Caco-2 (cell line): ENCODE measurements around the gene ASTN1. TPM values are rescaled to one million over a fixed set of nuclear protein-coding genes. Genes with fewer than 3 reads are reported as not detected.

ENCODE experiments used
- BruUV-seq: library from RNA; stranded (reverse); fragments of 400-500 nt; replicated peaks from 2 replicates; lab custom pipeline; 2021; lab: Mats Ljungman, UMichigan
- CTCF ChIA-PET: fragments of 300-600 bp; sonication (Branson Sonifier 250); formaldehyde crosslinking; loops from one replicate; lab custom pipeline; 2022; ENCODE audit warnings: antibody characterized with exemption; lab: Charles Lee
- POLR2A ChIA-PET: fragments of 300-600 bp; sonication (Branson Sonifier 250); formaldehyde crosslinking; loops from one replicate; lab custom pipeline; 2022; ENCODE audit warnings: antibody characterized with exemption; lab: Charles Lee
- DNase-seq, 2 experiments: peaks; one replicate each; pipeline versions ENCODE4 v3.0.0 to v3.0.0-alpha.2; 2020 to 2022
- H3K27me3 ChIP-seq: replicated peaks from 2 replicates; pipeline ENCODE4 v1.6.0; 2011; ENCODE audit warnings: low read length; ENCODE audit not compliant: control insufficient read depth, insufficient read depth
- H3K36me3 ChIP-seq: 2 replicates; pipeline ENCODE4 v1.5.1; 2011; ENCODE audit warnings: low read length; ENCODE audit not compliant: control insufficient read depth, insufficient read depth
- H3K4me1 ChIP-seq: fragments of 250-450 bp; sonication (Bioruptor Pico); 2 replicates; pipeline ENCODE4 v1.5.1; 2020; ENCODE audit warnings: mild to moderate bottlenecking
- H3K4me3 ChIP-seq: 2 replicates; pipeline ENCODE4 v1.5.1; 2011; ENCODE audit warnings: low read depth, mild to moderate bottlenecking, control low read depth, low read length
- H3K9me3 ChIP-seq: fragments of 250-450 bp; sonication (Bioruptor Pico); 2 replicates; pipeline ENCODE4 v1.5.1; 2020; ENCODE audit warnings: mild to moderate bottlenecking, moderate library complexity
- H3K27ac Mint-ChIP-seq: one replicate; pipeline ENCODE4 v1.8.0; 2022; ENCODE audit warnings: mixed read lengths; ENCODE audit not compliant: unreplicated experiment
- H3K27me3 Mint-ChIP-seq: one replicate; pipeline ENCODE4 v1.8.0; 2022; ENCODE audit warnings: mixed read lengths; ENCODE audit not compliant: insufficient read depth, unreplicated experiment
- H3K36me3 Mint-ChIP-seq: one replicate; pipeline ENCODE4 v1.8.0; 2022; ENCODE audit warnings: mild to moderate bottlenecking, mixed read lengths; ENCODE audit not compliant: insufficient read depth, unreplicated experiment
- H3K4me1 Mint-ChIP-seq: one replicate; pipeline ENCODE4 v1.8.0; 2022; ENCODE audit warnings: low read depth, mixed read lengths; ENCODE audit not compliant: unreplicated experiment
- H3K4me3 Mint-ChIP-seq: one replicate; pipeline ENCODE4 v1.8.0; 2022; ENCODE audit warnings: mild to moderate bottlenecking, moderate library complexity, mixed read lengths; ENCODE audit not compliant: unreplicated experiment
- H3K9me3 Mint-ChIP-seq: one replicate; pipeline ENCODE4 v1.8.0; 2022; ENCODE audit warnings: mixed read lengths; ENCODE audit not compliant: unreplicated experiment
- CTCF ChIP-seq, 2 experiments: fragments of 200-600 bp in 1 of 2; IDR thresholded peaks; 1 replicate in 1 of 2; 2 replicates in 1 of 2; pipeline versions ENCODE4 v1.5.1 to v1.8.0; 2011 to 2022; ENCODE audit warnings: antibody characterized with exemption in 1 of 2, control low read depth in 1 of 2, inconsistent platforms in 1 of 2, low read depth in 1 of 2, low read length in 1 of 2, mild to moderate bottlenecking in 1 of 2, moderate library complexity in 1 of 2; ENCODE audit not compliant: insufficient read depth in 1 of 2, severe bottlenecking in 1 of 2, unreplicated experiment in 1 of 2
- intact Hi-C: fragments of 100-400 bp; cut with micrococcal nuclease; formaldehyde crosslinking; loops from one replicate; pipeline ENCODE4 v1.10.0; 2022; ENCODE audit not compliant: unreplicated experiment
- total RNA-seq: library from RNA; stranded (reverse); gene quantifications from 2 replicates; pipeline ENCODE4 v1.2.3, GENCODE V29; 2022

The ASTN1 gene
- total RNA-seq, 1 experiment from 2014 or later: not detected

GRCh38 chr1:177173976-177174375, 9.5 kb upstream of the ASTN1 start:
- H3K36me3 ChIP-seq: no peaks in the 10 kb centered on the region
- no TSS peak for BruUV-seq
- Mint-ChIP-seq H3K4me3 (no peak overlapping the region), H3K27ac (no peak overlapping the region), H3K36me3 (no peaks in the 10 kb centered on the region), H3K9me3 (no peaks in the 10 kb centered on the region), H3K4me1 (no peaks in the 10 kb centered on the region), H3K27me3 (peaks cover 11% of the 10 kb centered on the region)
- ChIA-PET POLR2A (no interaction called here), CTCF (no interaction called here)
- TF ChIP-seq CTCF (IDR thresholded peaks at IDR 0.05; ENCODE audit: insufficient read depth in 1 of 2, low read depth in 1 of 2, low read length in 1 of 2, severe bottlenecking in 1 of 2, unreplicated experiment in 1 of 2): no peak
- no peak for DNase-seq
- H3K4me1 ChIP-seq: no peaks in the 10 kb centered on the region
- H3K27me3 ChIP-seq: no peaks in the 10 kb centered on the region
- intact Hi-C loops: no loop called here
- no peaks in the 10 kb centered on the region for H3K9me3 ChIP-seq
- H3K4me3 ChIP-seq: no peak overlapping the region

- Mint-ChIP-seq H3K27ac (no peak overlapping the region), H3K27me3 (peaks cover 7% of the 10 kb centered on the region), H3K4me3 (no peak overlapping the region), H3K4me1 (no peaks in the 10 kb centered on the region), H3K9me3 (no peaks in the 10 kb centered on the region), H3K36me3 (no peaks in the 10 kb centered on the region)
- Histone ChIP-seq H3K4me3 (no peak overlapping the region), H3K27me3 (no peaks in the 10 kb centered on the region), H3K4me1 (no peaks in the 10 kb centered on the region), H3K9me3 (no peaks in the 10 kb centered on the region), H3K36me3 (no peaks in the 10 kb centered on the region)
- no TSS peak for BruUV-seq
- intact Hi-C loops: no loop called here
- CTCF ChIA-PET: no interaction called here
- no peak for TF ChIP-seq CTCF (IDR thresholded peaks at IDR 0.05; ENCODE audit: insufficient read depth in 1 of 2, low read depth in 1 of 2, low read length in 1 of 2, severe bottlenecking in 1 of 2, unreplicated experiment in 1 of 2)
- POLR2A ChIA-PET: no interaction called here
- DNase-seq: no peak
These were observed 8.4 kb upstream of the ASTN1 start for GRCh38 chr1:177172866-177173265.

GRCh38 chr1:177172272-177172671, 7.8 kb upstream of the ASTN1 start:
- BruUV-seq: no TSS peak
- Mint-ChIP-seq H3K4me3 (no peak overlapping the region), H3K9me3 (no peaks in the 10 kb centered on the region), H3K36me3 (no peaks in the 10 kb centered on the region), H3K27ac (no peak overlapping the region), H3K27me3 (peaks cover 5% of the 10 kb centered on the region), H3K4me1 (no peaks in the 10 kb centered on the region)
- intact Hi-C loops: no loop called here
- DNase-seq: no peak
- TF ChIP-seq CTCF (IDR thresholded peaks at IDR 0.05; ENCODE audit: insufficient read depth in 1 of 2, low read depth in 1 of 2, low read length in 1 of 2, severe bottlenecking in 1 of 2, unreplicated experiment in 1 of 2): no peak
- POLR2A ChIA-PET: no interaction called here
- Histone ChIP-seq H3K9me3 (no peaks in the 10 kb centered on the region), H3K27me3 (no peaks in the 10 kb centered on the region), H3K4me3 (no peak overlapping the region), H3K36me3 (no peaks in the 10 kb centered on the region), H3K4me1 (no peaks in the 10 kb centered on the region)
- CTCF ChIA-PET: no interaction called here
